DMS53 treated with DMSO at 0.1 percent for 48 hours (cell line): ENCODE results near the gene AKIRIN2.

Experiments
- DNase-seq: peaks from one replicate; lab custom pipeline; 2025; ENCODE audit not compliant: unreplicated experiment; lab: John Stamatoyannopoulos, UW

The AKIRIN2 gene

DNA sequence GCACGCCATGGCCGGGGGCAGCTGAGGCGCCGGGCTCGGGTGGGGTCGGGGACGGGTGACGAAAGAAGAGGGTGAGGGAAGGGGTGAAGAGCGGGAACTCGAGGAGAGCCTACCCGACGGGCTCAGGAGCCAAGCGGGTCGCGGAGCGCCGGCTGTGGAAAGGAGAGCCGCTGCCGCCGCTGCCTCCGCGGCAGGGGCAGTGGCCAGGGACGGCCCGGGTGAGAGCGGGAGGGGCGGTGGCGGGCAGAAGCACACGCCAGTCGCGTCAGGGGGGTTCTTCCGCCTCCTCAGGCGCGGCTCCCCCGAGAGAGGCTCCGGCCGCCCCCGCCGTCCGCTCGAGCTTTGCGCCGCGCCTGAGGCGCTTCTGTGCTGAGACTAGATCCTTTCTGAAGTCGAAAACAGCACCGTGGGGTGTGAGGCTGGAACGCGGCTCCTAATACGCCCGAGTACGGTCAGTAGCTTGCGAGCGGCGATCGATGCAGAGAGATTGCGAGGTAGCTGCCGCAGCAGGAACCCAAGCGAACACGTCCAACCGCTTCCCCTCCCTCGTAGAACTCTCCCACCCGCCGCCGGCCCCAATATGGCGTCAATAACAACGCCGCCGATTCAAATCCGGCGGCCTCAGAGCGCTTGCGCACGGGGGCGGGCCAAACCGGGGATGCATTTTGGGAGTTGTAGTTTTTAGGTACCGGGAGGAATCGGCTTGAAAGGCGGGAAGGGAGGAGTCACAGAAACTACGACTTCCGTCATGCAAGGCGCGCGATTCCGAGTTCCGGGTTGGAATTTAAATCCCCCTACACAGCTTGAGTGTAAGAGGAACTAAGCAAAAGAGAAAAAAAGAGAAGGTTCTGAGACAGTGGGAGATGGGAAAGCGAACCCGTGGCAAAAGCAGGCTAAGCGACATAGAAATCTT lies at the start of gene AKIRIN2:
AKIRIN2 (minus strand) TSS at position 558 of the 913 bp plus-strand sequence; CDS start at position 9, 549 bp downstream.
- peak; percentile 92 for DNase-seq

DNA sequence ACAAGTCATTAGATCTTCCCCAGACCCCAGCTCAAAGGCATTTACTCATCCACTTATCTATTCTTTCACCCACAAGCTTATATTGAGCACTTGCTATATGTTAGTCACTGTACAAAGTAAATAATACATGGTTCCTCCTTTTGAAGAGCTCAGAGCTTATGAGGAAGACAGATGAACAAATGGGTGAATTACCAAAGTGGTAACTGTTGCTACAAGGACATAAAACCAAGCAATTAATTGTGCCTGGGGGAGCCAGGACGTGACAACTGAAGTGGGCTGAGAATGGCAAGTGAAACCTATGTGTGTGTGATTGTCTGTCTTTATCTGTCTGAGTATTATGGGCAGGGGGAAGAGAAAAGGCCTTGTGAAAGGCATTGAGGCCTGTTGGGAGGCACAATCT lies 45.6 kb upstream of the AKIRIN2 start:
- peak; percentile 43 for DNase-seq

DNA sequence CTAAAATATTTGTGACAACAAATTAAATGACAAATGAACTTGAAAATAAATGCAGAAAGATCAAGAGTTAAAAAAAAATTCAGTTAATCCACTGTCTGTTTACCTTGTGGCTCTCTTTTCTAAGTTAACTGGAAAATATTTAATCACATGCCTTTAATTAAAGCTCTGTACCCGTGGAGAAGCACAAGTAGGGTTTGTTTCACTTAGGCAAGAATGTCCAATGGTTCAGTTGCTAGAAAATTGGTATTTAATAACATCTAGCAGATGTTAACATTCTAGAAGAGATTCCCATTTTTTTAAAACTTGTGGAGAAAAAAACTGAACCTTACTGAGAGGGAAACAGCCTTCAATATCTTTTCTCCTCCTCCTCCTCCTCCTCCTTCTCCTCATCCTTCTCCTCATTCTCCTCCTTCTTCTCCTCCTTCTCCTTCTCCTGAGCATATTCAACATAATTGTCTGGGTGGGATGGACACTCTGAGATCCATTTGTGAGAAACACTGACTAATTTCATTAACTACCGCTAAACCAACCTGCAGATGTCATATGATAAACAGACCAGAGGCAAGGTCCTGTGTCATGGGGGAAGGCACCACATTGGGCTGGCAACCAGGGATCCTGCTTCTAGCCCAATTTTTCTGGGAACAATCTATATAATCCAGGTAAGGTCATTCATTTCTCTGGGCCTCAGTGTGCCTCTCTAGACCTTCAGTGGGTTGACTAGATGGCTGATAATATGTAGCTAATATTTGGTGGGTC lies 44.1 kb upstream of the AKIRIN2 start:
- DNase-seq = no peak

DNA sequence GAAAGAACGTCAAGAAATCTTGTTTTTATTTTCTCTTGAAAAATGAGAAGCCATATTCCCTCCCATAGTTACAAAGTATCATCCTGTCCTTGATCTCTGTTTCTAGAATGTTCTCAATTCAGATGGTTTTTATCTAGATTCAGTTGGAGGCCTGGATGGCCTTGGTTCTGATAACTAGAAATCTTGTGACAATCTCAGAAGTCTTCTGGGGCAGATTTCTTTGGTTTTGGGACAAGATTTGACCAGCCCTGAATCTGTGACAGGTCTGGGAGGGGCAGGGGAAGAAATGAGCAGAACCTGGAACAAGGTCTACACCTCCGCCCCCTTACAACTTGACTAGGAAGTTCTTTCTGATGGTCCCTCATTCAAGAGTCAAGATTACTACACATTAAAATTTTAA lies 41.4 kb upstream of the AKIRIN2 start:
- DNase-seq = no peak

DNA sequence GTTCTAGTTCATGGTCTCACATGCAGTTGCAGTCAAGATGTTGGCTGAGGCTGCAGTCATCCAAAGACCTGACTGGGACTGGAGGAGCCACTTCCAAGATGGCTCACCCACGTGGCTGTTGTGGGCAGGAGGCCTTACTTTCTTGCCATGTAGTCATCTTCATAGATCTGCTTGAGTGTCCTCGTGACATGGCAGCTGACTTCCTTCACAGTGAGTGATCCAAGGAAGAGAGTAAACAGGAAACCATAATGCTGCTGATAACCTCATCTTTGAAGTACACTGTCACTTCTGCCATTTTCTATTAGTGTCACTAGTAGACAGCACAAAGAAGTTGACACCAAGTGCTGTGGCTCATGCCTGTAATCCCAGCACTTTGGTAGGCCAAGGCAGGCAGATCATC lies 40.1 kb upstream of the AKIRIN2 start:
- DNase-seq = no peak

DNA sequence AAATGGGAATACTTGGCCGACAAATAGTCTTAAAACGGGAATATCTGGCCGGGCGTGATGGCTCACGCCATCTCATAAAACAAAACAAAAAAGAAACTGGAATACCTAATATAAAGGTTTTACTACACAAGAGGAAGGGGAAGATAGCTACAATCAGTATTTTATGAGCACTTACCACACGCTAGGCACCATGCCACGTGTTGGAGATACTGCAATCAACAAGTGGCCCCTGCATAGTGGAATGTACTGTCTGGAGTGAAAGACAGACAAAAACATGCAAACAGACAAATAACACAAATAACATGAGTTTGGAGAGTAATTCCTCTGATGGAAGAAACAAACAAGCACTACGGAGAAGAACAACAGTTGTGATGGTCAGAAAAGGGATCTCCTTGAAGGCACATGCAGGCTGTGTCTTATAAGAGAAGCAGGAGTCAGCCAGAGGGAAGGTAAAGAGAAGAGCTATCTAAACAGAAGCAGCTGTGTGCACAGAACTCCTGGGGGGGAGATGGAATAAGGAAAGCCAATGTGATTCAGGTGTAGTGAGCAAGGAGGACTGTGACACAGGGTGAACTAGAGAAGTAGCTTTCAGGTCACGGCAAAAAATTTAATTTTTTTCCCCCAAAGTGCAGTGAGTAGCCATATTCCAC lies 39.1 kb upstream of the AKIRIN2 start:
- DNase-seq = no peak

DNA sequence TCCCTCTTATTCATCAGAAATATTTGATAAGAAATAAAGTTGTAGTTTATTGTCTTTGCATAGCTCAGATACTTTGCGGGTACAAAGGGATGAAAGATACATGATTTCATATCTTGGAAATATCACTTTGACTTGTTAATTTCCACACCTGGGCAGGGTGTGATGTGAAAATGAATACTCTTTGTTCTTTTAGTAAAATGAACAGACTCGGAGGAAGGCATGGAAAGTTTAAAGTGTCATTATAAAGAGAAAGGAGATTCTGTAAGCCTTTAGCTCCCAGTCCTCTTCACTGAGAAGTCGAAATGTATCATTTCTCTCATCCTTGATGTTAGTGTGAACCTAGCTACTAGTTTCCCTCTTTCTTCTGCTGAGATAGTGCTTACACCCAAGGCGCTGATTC lies 36.7 kb upstream of the AKIRIN2 start:
- DNase-seq = no peak

DNA sequence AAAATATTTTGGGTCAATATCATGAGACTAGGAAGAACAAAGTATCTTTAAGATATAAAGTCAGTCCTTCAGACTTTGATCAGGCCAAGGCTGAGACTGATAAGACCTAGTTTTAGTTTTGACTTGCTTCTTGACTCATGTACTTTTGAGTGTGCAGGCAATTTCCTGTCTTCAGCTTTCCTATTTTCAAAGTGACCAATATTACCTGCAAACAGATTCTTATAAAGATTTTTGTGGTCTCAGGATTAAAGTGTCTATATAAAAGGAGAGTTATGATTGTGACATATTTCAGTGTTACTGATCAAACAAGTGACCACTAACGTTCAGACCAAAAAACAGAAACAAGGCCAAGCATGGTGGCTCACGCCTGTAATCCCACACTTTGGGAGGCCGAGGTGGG lies 36.0 kb upstream of the AKIRIN2 start:
- DNase-seq = no peak

DNA sequence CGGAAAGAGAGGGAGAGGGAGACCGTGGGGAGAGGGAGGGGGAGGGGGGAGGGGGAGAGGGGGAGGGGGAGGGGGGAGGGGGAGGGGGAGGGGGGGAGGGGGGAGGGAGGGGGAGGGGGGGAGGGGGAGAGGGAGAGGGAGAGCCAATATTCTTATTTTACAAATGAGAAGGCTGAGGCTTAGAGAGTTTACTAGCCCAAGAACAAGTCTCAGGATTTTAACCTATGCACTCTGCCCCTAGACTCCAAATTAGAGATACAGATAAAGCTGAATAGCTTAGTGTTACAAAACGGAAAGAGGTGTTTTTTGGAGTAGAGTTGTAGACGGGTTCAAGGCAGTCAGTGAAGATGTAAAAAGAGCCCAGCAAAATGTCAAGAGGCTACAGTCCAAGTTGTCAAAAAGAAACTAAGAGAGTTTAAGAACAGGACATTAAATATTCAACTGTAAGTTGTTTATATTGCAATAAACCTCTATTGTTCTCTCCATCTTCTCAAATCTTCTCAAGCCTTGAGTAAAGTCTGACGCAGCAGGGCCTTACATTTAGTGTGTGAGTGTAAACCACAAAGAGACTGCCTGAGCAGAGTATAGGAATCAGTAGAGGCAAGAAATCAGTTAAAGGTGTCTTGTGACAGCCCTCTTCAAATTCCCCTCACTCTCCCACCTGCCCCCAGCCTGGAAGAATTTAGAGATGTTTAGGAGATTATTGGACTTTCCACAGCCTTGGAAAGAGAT lies 34.9 kb upstream of the AKIRIN2 start:
- DNase-seq = no peak

DNA sequence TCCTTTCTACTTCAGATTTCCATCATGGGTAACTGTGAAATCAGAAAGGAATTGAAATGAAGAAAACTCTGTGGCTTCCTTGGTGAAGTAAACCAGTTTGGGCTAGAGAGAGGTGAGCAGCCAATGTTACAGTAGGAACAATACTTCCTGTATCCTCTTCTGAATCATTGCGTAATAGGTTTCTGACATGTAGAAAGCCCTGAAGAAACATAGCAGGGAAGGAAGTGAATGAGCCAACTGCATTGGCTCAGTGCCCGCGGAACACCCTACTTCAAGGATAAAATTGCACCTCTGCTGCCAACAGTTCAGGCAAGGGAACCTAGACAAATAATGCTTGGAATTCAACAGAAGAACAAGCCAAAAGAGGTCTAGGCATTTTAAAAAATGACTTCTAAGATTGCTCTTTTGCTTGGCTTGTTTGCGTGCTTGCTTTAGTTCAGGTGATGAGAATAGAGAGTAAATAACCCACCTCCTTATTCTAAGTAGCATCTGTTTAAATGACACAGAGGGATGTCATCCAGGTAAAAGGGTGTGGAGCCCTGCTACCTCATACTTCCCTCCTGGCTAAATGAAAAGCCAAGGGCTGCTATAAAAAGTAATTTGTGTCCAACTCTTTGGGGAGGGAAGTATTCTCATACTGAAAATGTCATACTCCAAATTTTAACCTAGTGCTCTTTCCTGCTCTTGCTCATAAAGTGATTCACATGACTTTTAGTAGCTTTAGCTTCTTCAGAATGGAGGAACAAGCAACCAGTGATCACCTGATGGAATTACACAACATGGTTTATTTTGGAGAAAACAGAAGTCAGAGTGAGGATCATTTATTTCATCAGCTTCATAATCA lies 30.0 kb upstream of the AKIRIN2 start:
- DNase-seq = peak; percentile 73

DNA sequence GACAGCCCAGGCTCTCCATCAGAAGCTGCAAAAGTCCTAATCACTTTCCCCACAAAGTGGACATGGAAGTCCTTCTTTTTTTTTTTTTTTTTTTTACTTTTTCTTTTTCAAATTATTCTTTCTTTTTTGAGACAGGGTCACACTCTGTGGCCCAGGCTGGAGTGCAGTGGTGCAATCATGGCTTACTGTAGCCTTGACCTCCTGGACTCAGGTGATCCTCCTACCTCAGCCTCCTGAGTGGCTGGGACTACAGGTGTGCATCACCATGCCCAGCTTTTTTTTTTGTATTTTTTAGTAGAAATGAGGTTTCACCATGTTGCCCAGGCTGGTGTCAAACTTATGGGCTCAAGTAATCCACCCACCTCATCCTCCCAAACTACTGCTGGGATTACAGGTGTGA lies 29.0 kb upstream of the AKIRIN2 start:
- DNase-seq = no peak

DNA sequence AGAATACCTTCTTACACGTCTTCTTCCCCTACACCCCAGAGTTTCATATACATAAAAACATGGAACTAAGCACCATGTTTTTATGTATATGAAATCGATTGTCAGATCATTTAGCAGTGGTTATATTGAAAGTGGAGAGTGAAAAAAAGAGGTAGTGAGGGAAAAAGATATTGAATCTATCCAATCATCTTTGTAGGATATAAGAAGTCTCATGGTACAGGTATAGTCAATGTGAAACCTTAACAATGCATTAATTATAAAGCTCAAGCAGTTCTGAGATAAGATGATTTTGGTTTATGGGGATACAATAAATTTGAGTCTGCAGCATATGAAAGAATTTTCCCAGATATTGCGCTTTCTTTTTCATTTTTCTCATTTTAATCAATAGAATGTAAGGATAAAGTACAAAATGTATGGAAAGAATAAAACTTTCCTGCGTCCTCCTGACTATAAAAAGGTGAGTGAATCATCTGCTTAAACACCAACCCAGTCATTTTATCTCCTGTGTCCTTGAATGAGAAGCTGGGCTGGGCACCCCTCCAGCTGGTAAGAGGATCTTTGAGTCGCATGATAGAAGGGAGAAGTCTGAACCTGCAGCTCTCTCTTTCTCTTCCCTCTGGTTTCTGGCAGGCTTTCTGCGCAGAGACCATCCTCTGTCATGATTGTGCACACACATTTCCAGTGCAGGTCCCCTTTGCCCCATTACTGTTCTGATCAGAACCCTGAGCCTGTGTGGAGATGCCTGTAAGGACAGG lies 28.1 kb upstream of the AKIRIN2 start:
- no peak for DNase-seq

DNA sequence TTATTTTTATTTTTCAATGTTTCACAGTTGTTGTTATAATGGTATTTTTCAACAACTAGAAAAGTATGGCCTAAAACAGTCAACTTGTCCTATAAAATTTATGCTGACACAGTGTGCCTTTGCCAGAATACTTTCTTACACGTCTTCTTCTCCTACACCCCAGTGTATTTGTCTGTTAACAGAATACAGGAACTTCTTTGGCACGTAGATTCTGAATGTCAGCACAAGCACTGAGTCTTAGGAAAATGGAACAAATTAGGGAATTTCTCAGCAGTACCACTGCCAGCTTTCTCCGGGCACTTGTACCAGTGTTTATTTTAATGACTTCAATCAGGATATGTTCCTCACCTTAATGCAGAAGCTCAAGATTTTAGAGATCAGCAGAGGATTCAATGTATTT lies 26.7 kb upstream of the AKIRIN2 start:
- DNase-seq = no peak

DNA sequence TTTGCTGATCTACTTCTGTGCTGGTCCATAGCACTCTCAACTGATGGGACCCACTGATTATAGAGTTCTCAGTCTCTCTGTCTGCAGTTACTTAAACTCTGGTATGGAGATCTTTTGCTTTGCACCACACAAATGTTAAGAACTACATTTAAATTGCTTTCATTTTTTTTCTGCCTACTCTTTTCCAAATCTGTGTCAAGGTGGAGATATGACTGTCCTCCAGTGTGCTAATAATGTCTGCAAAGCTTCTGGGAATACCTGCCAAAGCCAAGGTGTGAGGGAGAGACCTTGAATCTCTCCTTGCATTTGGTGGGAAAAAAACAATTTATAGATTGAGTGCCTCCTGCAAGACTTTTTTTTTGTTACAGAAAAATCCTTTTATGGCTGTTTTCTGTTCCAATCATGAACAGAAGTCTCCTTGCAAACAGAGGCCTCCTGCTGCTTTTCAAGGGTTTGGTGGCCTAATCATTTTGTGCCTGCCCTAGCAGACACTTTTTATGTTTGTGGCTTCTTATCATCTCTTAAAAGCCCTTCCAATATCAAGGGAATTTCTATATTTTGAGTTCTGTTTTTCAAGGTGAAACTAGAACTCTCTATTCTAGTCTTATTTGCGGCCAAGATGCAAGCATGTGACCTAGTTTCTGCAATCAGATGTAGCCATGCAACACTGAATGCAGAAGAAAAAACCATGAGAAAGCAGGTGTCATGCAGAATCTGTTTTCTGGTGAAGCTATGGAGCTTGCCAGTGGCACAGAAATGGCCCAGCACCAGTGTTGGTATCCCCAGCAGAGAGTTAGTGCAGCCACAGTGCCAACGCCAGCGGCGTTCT lies 23.2 kb upstream of the AKIRIN2 start:
- no peak for DNase-seq

DNA sequence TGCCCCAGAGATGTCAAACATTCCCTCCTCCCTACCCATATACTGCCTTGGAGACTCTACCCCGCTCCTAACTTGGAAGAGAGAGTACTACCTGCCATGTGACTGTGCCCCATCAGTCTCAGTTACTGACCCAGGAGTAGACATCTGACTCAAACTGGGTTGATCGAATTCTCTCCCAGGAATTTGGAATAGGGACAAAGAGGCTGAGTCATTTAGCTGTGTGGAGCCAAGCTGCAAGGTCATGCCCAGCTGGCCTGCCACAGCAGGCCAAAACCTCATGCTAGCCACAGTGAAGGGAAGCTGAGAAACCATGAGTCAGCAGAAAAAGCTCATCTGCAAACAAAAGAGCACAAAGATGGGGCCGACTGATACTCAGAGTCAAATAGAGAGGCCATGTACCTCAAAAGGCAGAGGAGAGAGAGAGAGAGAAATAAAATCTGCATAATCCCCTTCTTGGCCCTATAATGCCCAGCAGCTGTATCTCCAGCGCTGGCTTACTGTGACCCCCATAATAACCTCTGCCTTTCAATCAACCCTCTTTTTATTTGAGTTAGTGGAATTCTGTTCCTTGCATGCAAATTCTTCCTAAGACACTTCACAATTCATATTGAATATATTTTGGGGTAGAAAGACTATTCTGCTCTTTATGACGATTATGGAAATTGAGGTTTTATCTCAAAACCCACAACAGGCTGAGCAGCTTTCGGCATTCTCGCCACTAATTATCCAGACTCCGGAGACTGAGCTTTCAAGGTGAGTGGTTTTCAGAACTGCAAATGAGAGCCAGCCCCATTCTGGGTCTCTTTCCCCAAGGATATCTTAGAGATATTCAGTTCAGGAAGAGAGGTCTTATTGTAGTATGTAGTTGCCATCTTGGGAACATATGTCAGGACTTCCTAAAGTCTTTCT lies 21.4 kb upstream of the AKIRIN2 start:
- DNase-seq = peak; percentile 6

DNA sequence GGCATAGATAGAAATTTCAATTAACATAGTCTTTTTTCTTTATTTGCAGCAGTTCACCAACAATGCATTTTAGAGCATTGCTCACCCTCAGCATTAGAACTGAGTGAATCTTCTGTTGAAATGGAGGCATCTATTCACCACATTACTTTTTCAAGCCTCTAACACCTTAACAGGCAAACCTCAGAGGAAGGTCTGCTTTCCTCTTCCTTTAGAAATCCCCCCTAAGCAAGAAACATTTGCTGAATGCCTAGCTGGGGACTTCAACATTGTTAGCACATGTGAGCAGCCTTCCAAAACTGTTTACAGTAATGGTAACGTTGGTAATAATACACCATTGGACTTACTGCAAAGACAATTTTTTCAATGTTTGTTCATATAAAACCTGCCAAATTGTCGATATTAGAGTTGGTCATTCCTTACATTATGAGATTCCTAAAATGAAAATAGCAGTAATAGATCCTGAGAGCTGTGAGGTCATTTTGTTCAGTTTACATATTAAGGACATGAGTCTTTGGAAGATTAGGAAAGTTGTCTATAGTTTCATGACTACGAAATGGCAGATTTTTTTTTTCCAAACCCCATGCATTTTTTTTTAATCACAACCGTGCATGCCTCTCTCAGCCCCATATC lies 20.6 kb upstream of the AKIRIN2 start:
- no peak for DNase-seq

DNA sequence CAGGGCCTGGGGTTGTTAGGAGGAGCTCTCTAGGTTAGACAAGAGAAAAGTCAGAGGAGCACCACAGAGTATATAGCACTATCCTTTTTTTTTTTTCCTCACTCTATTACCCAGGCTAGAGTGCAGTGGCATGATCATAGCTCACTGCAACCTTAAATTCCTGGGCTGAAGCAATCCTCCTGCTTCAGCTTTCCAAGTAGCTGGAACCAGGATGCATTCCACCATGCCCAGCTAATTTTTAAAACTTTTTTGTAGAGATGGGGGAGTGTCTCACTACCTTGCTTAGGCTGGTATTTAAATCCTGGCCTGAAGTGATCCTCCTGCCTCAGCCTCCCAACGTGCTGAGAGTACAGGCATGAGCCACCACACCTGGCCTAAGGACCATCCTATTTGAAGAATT lies 19.3 kb upstream of the AKIRIN2 start:
- DNase-seq = no peak
